H4 (cell line): ENCODE data around the gene APOBEC2. TPM values are rescaled to one million over a fixed set of nuclear protein-coding genes. Genes with fewer than 3 reads are reported as not detected.

Source experiments
- DNase-seq: peaks from one replicate; pipeline ENCODE4 v3.0.0-alpha.2; 2015; ENCODE audit warnings: low spot score
- total RNA-seq: library from RNA; depleted of rRNA; stranded (reverse); fragments of >200 nt; shearing (Covaris generic); gene quantifications from 2 replicates; pipeline ENCODE4 v1.2.3, GENCODE V29; 2014

APOBEC2 gene
- total RNA-seq, 1 experiment from 2014 or later, result not detected

DNA sequence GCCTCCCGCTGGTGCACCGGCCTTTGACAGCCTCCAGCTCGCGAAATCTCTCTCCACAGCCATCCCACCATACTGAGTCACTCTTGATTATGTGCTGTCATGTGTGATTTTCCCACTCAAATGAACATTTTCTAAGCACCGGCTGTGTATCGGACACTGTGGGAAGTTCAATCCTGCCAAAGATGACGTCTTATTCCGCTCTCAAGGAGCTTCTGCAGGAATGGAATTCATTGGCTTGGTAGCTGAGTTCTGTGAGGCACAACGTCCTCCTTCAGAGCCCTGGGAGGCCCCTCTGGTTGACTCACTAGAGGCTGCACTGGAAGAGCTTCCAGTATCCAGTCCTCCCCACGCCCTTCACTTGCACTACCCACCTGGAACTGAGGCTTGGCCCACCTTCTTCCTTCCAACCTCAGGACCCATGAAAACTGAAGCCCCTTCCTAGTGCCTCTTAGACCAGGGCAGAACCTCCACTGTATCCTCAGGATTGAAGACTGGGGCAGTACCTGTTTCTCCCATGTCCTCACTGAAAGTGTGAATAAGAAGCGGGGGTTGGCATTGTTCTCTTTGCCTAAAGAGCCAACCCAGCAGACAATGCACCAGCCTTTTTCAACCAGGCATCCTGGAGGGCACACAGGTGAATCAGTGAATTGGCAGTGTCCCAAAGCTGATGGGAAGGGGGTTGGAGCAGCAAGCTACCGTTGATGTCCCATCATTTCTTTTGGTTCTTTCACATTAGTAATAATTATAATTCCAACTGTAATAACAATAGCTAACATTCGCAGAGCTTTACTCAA lies 15.7 kb upstream of the APOBEC2 start:
- DNase-seq, result no peak

DNA sequence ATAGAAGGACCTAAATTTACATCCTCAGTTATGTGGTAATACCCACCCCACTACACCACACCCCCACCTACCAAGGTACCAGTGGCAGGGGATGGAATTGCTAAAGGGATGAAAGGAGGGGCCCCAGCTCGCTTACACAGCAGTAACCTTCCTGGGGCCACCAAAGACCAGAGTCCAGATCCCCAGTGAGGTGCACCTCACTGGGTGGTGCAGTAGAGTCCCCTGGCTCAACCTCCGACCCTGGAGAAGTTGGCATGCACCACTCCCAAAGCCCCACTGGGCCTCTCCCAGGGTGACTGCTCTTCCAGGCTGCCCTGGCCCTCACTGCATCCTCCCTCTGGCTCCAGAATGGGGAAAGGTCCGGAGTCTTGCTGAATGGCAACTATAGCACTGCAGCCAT lies 14.8 kb upstream of the APOBEC2 start:
- no peak for DNase-seq

- peak; percentile 50 for DNase-seq
Measured at GRCh38 chr6:41039060-41039998, 13.7 kb upstream of the APOBEC2 start, which contains the start of gene UNC5CL. Gene UNC5CL, minus strand, starts transcription at chr6:41039221. Its CDS starts 4,147 bp downstream, at chr6:41035074.

GRCh38 chr6:41040101-41040939 lies 12.7 kb upstream of the APOBEC2 start:
- DNase-seq, result peak; percentile 50

DNA sequence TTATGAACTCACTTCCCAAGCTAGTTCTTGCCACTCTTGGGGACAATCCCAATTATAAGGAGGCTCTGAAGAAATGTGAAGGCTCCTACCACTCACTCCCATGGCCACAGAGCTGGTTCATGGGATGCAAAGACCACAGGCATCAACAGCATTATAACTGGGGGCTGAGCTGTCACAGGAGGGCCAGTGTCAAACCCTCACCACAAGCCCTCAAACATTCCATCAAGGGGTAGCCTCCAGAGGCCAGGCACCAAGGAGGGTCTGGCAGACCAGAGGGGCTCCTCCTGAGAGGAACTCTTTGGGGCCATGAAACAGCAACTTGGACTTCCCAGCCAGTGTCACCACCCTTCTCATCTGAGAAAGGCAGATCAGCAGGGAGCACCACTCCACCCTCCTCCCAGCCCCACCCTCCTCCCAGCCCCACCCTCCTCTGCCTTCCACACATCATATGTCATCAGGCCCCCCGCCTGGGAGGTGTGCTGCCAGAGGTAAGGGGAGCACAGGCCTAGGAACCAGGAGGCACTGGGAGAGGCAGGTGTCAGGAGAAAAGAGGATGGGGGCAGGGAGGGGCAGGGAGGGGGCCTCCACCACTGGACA lies 12.0 kb upstream of the APOBEC2 start:
- no peak for DNase-seq

DNA sequence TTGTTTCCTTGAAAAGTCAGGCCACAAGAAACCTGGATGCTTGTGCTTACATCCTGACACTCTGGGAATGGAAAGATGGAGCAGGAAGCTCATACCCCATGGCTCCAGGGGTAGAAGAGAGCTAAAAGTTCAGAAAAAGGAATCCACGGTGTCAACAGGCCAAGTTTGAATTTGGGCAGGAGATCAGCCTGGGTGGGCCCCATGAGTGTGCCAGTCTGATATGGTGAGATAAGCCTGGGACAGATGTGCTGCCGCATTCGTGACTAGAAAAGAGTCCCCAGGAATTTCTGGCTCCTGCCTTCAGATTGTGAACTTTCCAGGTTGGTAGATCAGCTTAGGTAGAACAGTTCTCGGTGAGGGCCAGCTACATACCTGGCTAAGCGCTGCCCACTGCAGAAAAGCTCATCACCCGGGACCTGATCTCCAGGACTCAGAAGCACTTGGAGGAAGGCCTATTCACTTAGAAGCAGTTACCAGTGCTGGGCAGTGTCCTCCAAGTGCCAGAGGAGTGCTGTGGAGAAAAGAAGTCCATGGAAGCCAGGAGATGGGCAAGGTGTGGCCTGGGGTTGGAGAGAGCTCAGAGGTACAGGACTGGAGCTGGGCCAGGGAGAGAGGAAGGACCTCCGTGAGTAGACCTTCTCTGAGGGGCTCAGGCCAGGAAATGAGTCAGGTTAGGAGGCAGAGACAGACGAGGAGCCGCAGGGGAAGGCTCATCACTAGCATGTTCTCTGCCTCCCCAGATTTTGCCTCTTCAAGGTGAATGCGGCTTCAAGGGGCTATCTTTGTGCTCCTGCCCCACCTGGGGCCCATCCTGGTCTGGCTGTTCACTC lies 10.6 kb upstream of the APOBEC2 start, which contains the start of gene TSPO2:
TSS of gene TSPO2 (plus strand) at position 242 of the 830 bp plus-strand sequence. CDS start at position 761, 519 bp downstream.
- DNase-seq, result no peak

- no peak for DNase-seq
Measured at GRCh38 chr6:41043151-41043550, 9.9 kb upstream of the APOBEC2 start.

DNA sequence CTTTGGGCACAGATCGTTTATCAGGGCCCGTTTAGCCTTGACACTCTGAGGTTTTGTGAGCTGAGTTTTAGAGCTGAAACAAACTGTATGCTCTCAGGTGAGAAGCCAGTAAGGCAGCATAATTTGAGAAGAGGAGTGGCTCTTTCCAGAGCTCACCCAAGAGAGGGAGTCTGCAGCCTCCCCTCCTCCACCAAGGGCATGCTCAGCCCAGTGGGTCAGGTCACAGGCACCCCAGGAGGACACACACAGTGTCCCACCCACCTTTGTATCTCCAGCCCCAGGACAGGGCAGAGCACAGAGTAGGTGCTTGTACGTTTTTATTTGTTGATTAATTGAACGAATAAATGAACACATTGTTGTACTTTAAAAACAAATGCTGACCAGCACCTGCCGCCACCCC lies 7.3 kb upstream of the APOBEC2 start:
- DNase-seq, result no peak

DNA sequence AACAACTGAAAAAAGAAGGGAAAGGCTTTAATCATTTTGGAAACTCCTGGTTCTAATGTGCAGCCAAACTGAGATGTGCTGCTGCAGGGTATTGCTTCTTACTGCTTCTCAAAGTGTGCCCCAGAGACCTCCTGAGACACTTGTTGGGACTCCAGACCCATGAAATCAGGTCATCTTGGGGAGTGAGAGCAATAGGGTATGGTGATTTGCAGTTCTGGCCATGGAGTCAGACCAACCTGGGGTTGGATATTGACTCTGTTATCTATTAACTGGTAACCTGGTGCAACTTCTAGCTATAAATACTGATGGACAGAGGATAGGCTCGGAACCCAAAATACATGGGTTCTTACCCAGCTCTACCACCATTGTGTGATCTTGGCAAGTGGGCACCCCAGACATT lies 6.9 kb upstream of the APOBEC2 start:
- no peak for DNase-seq

DNA sequence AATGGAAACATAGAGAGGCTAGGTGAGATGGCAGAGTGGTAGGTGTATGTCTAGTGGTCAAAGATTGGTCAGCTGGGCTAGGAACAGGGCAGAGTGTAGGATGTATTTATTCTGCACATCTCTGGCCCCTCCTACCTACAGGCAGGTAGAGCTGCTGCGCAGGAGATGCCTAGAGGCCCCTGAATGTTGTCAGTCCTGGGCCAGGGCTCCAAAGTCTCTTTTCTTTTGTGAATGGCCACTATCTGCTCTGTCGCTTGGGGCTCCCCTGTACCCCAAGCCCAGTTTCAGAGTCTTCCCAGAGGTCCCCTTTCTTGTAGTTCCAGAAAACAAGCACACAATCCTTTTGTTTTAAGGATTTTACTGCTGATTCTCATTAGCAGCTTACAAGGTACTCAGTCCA lies 5.7 kb upstream of the APOBEC2 start:
- no peak for DNase-seq

DNA sequence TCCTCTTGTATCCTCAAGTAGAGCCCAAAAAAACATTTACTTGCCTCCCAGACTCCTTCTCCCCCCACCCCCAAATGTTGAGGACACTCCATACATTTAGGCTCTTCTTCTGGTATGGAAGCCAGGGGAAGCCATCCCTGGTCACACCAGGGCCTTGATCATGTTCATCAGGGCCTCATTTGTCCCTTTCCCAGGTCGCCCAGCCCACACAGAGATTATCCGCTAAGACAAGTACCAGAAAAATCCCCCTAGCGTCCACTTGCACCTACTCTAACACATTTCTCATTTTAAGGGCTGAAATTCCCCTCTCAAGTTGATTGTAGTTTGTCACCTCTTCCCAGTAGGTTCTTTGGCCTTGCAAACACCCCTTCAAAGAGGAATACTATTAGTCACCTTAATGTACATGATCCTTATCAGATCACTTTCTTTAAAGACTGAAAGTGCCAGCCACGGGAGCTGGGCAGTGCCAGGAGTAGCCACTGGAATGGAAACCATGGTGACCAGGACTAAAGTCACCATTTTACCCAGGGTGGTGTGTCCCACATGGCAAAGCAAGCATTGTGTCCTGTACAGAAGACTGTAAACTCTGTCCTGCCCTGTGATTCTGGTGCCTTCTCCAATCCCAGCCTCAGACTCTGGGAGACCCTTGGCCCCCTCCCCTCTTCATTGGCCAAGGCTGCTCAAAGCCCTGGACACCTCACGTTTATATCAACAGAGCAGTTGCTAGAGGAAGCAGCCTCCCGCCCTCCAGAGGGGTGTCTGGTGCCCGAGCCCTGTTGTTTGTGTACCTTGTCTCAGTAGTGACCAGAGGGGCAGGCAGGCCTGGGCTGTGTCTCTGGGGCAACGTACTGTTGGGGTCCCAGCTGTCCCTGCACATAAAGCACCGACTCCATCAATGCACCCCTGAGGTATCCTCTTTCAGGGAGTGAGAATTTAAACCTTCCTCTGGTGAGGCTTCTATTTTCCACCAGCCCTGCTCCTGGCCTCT lies 5.0 kb upstream of the APOBEC2 start:
- no peak for DNase-seq

- DNase-seq, result no peak
Measured at GRCh38 chr6:41049521-41049920, 3.5 kb upstream of the APOBEC2 start.

GRCh38 chr6:41049955-41050354 lies 3.0 kb upstream of the APOBEC2 start:
- DNase-seq, result no peak

DNA sequence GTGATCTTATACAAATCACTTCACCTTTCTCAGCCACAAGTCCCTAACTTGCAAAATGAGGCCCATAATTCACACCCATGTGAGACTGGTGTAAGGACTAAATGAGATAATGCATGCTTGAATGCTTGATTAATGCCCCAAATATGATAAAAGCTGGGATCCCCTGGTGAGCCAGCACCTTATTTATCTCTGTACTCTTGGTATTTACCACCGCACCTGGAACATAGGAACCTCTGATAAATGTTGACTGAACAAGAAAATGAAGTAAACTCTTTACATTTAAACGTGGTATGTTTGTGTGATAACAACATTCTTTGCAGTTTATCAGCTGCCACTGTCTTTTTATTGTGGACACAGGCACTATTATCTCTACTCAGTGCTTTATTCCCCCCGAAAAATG lies 2.5 kb upstream of the APOBEC2 start:
- DNase-seq, result no peak

- DNase-seq, result no peak
Measured at GRCh38 chr6:41051873-41052272, 1.1 kb upstream of the APOBEC2 start.

GRCh38 chr6:41054511-41054910 lies 1.5 kb downstream of the APOBEC2 start:
- no peak for DNase-seq

GRCh38 chr6:41055149-41055548 lies 2.1 kb downstream of the APOBEC2 start:
- no peak for DNase-seq

DNA sequence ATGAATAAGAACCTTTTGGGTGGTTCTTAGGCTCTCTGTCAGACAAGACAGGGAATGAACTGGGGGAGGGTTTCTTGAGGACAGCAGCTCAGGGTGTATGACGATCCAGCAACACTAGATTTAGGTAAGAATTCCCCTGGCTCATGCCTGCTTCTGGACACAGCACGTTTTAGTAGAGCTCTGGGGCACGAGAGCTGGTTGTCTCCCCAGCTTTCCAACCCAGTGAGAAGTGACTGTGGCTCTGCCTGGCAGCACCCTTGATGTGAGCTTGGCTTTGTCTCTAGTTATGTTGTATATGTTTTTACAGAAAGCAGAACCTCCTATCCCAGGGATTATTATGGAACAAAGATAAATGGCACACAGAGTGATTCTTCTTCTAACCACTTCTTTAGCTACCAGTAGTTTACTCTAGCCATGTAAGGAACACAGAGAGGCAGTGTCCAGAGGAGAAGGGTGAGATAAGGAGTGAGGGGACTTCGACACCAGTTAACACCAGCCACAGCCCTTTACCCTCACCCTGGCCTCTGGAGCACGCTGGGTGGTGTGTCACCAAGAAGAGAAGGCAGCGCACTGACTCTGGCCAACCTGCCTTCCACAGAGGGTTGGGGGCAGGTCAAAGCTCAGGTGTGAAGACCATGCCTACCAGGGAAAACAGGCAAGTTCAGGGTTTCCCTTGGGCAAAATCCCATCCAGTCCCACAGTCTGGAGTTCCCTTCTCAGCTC lies 3.9 kb downstream of the APOBEC2 start:
- no peak for DNase-seq
